Hepatocyte (in vitro differentiated cells): ENCODE measurements around the gene NDUFA6.

ENCODE experiments used
- EZH2 ChIP-seq: fragments of 200-600 bp; sonication (generic); IDR thresholded peaks from 2 replicates; pipeline ENCODE4 v1.6.1; 2016; ENCODE audit warnings: antibody characterized with exemption, mild to moderate bottlenecking, borderline replicate concordance
- EZH2phosphoT487 ChIP-seq: fragments of 200-600 bp; sonication (generic); IDR thresholded peaks from one replicate; pipeline ENCODE4 v1.6.1; 2018; ENCODE audit warnings: antibody characterized with exemption, mild to moderate bottlenecking, low read depth, moderate library complexity; ENCODE audit not compliant: unreplicated experiment, severe bottlenecking
- TF ChIP-seq, protein P1 (sequence below): fragments of 200-600 bp; sonication (generic); IDR thresholded peaks from 2 replicates; pipeline ENCODE4 v1.5.1; 2016; ENCODE audit warnings: antibody characterized with exemption, mild to moderate bottlenecking; ENCODE audit not compliant: poor library complexity

- TF ChIP-seq, protein P1, sequence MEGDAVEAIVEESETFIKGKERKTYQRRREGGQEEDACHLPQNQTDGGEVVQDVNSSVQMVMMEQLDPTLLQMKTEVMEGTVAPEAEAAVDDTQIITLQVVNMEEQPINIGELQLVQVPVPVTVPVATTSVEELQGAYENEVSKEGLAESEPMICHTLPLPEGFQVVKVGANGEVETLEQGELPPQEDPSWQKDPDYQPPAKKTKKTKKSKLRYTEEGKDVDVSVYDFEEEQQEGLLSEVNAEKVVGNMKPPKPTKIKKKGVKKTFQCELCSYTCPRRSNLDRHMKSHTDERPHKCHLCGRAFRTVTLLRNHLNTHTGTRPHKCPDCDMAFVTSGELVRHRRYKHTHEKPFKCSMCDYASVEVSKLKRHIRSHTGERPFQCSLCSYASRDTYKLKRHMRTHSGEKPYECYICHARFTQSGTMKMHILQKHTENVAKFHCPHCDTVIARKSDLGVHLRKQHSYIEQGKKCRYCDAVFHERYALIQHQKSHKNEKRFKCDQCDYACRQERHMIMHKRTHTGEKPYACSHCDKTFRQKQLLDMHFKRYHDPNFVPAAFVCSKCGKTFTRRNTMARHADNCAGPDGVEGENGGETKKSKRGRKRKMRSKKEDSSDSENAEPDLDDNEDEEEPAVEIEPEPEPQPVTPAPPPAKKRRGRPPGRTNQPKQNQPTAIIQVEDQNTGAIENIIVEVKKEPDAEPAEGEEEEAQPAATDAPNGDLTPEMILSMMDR: no peak
- no peak for TF ChIP-seq EZH2phosphoT487
- TF ChIP-seq EZH2: no peak
Observed at GRCh38 chr22:42084874-42085273, 5.7 kb downstream of the NDUFA6 start.
